Endothelial cell of umbilical vein (primary cell): ENCODE data around the gene CHD6. TPM values are rescaled to one million over a fixed set of nuclear protein-coding genes. Genes with fewer than 3 reads are reported as not detected.

Experiments
- BruUV-seq: library from RNA; stranded (reverse); fragments of 400-500 nt; replicated peaks from 2 replicates; lab custom pipeline; 2021; lab: Mats Ljungman, UMichigan
- CTCF ChIA-PET: fragments of 300-600, 350-600 bp; sonication (Branson Sonifier 250); formaldehyde crosslinking; loops from one replicate; lab custom pipeline; 2021; ENCODE audit warnings: antibody characterized with exemption, inconsistent platforms; lab: Charles Lee
- POLR2A ChIA-PET: fragments of 300-600, 350-600 bp; sonication (Branson Sonifier 250); formaldehyde crosslinking; loops from one replicate; lab custom pipeline; 2021; ENCODE audit warnings: antibody characterized with exemption, inconsistent platforms; lab: Charles Lee
- DNase-seq: peaks from one replicate; pipeline ENCODE4 v3.0.0-alpha.2; 2011; ENCODE audit warnings: low read depth, low spot score
- FAIRE-seq: peaks from 2 replicates; lab custom pipeline; 2011; peaks lifted over from hg19 to GRCh38; lab: Jason Lieb, UNC
- H2AFZ ChIP-seq: 2 replicates; pipeline ENCODE4 v1.6.0; 2012; ENCODE audit warnings: low read depth, low read length, control low read depth, inconsistent platforms
- H3K27ac ChIP-seq: 2 replicates; pipeline ENCODE4 v1.5.1; 2011; ENCODE audit warnings: low read depth, mild to moderate bottlenecking, control low read depth, low read length, moderate library complexity; ENCODE audit not compliant: insufficient read depth
- H3K27me3 ChIP-seq, 2 experiments: 2 replicates each; pipeline versions ENCODE4 v1.6.0 to v1.6.1; 2011; ENCODE audit warnings: low read length in 2 of 2, mixed read lengths in 1 of 2; ENCODE audit not compliant: control insufficient read depth in 2 of 2, insufficient read depth in 2 of 2
- H3K36me3 ChIP-seq, 2 experiments: 2 replicates in 1 of 2; 3 replicates in 1 of 2; pipeline ENCODE4 v1.5.1; 2011; ENCODE audit warnings: low read length in 2 of 2, mild to moderate bottlenecking in 1 of 2, moderate library complexity in 1 of 2; ENCODE audit not compliant: control insufficient read depth in 2 of 2, insufficient read depth in 2 of 2; ENCODE audit errors: extremely low read depth in 1 of 2
- H3K4me1 ChIP-seq: 3 replicates; pipeline ENCODE4 v1.5.1; 2011; ENCODE audit warnings: mild to moderate bottlenecking, low read length; ENCODE audit not compliant: control insufficient read depth, insufficient read depth; ENCODE audit errors: extremely low read depth
- H3K4me2 ChIP-seq: 2 replicates; pipeline ENCODE4 v1.6.1; 2011; ENCODE audit warnings: low read length, control low read depth, mixed read lengths; ENCODE audit not compliant: insufficient read depth
- H3K4me3 ChIP-seq, 3 experiments: fragments of 200-600 bp in 1 of 3; sonication (generic), shearing (Covaris generic) in 1 of 3; replicated peaks in 1 of 3; 2 replicates each; pipeline ENCODE4 v1.5.1; 2011 to 2016; ENCODE audit warnings: control low read depth in 3 of 3, low read length in 3 of 3, mild to moderate bottlenecking in 2 of 3, inconsistent platforms in 1 of 3, low read depth in 1 of 3, moderate library complexity in 1 of 3; ENCODE audit not compliant: insufficient read depth in 1 of 3
- H3K79me2 ChIP-seq: 2 replicates; pipeline ENCODE4 v1.6.0; 2012; ENCODE audit warnings: low read length, inconsistent platforms; ENCODE audit not compliant: control insufficient read depth, insufficient read depth
- H3K9ac ChIP-seq: replicated peaks from 2 replicates; pipeline ENCODE3; 2011; ENCODE audit warnings: low read length, control low read depth; ENCODE audit not compliant: insufficient read depth; ENCODE audit errors: extremely low read depth
- H3K9me1 ChIP-seq: replicated peaks from 3 replicates; pipeline ENCODE4 v1.6.0; 2011; ENCODE audit warnings: mild to moderate bottlenecking, low read length; ENCODE audit not compliant: control insufficient read depth, insufficient read depth; ENCODE audit errors: extremely low read depth
- H3K9me3 ChIP-seq: replicated peaks from 2 replicates; pipeline ENCODE4 v1.5.1; 2012; ENCODE audit warnings: low read length, inconsistent platforms; ENCODE audit not compliant: control insufficient read depth, insufficient read depth
- H4K20me1 ChIP-seq: replicated peaks from 2 replicates; pipeline ENCODE3; 2011; ENCODE audit warnings: mild to moderate bottlenecking, low read length; ENCODE audit not compliant: control insufficient read depth, insufficient read depth; ENCODE audit errors: extremely low read depth
- EZH2 ChIP-seq: IDR thresholded peaks from 2 replicates; pipeline ENCODE4 v1.6.1; 2012; ENCODE audit warnings: borderline replicate concordance, low read depth, mild to moderate bottlenecking, moderate library complexity, low read length, inconsistent platforms; ENCODE audit not compliant: severe bottlenecking
- FOS ChIP-seq: IDR thresholded peaks from 2 replicates; pipeline ENCODE4 v1.6.1; 2011; ENCODE audit warnings: mild to moderate bottlenecking, low read length, moderate library complexity, borderline replicate concordance; ENCODE audit not compliant: insufficient read depth
- GATA2 ChIP-seq: IDR thresholded peaks from 2 replicates; pipeline ENCODE4 v1.7.0; 2011; ENCODE audit warnings: low read depth, mild to moderate bottlenecking, moderate library complexity, mixed read lengths, low read length; ENCODE audit not compliant: insufficient read length, insufficient read depth
- JUN ChIP-seq: IDR thresholded peaks from 2 replicates; pipeline ENCODE4 v1.6.1; 2011; ENCODE audit warnings: borderline replicate concordance, low read depth; ENCODE audit not compliant: insufficient read length, insufficient read depth
- MYC ChIP-seq: IDR thresholded peaks from one replicate; pipeline ENCODE4 v1.6.1; 2011; ENCODE audit warnings: mild to moderate bottlenecking, low read depth, low read length
- POLR2A ChIP-seq: IDR thresholded peaks from 2 replicates; pipeline ENCODE4 v1.6.1; 2012; ENCODE audit warnings: low read depth, mild to moderate bottlenecking, control low read depth, low read length
- POLR2AphosphoS5 ChIP-seq: IDR thresholded peaks from 2 replicates; pipeline ENCODE4 v1.6.1; 2012; ENCODE audit warnings: low read depth, mild to moderate bottlenecking, control low read depth, low read length, moderate library complexity; ENCODE audit not compliant: insufficient read depth
- dilution Hi-C: fragments of 300-500 bp; cut with MboI; formaldehyde crosslinking; loops from one replicate; pipeline ENCODE4 v1.15.0; 2019; ENCODE audit warnings: low sequenced_read_pairs; ENCODE audit not compliant: extremely low pct_ligation_motif_present
- intact Hi-C: fragments of 100-400 bp; cut with micrococcal nuclease; formaldehyde crosslinking; loops from one replicate; pipeline ENCODE4 v1.10.0; 2022
- polyA plus RNA-seq, 4 experiments: library from polyadenylated mRNA; depleted of rRNA in 3 of 4; stranded (reverse) in 3 of 4; unstranded in 1 of 4; fragments of >200 nt; gene quantifications; 2 replicates each; pipeline versions ENCODE4 v1.2.1 to v1.2.3, GENCODE V29; 2011 to 2012; ENCODE audit warnings: missing spikeins in 1 of 4
- total RNA-seq: library from RNA; stranded (reverse); gene quantifications from 2 replicates; pipeline ENCODE4 v1.2.3, GENCODE V29; 2021
- TF ChIP-seq, protein P1 (sequence below): IDR thresholded peaks from 2 replicates; pipeline ENCODE4 v1.6.1; 2011; ENCODE audit not compliant: insufficient read depth, insufficient read length
- TF ChIP-seq, protein P2 (sequence below), 2 donors: IDR thresholded peaks; 1 replicate in 1 of 2; 2 replicates in 1 of 2; pipeline ENCODE4 v1.5.1; 2011; ENCODE audit warnings: low read length in 2 of 2, mild to moderate bottlenecking in 2 of 2, moderate library complexity in 2 of 2, control low read depth in 1 of 2, inconsistent platforms in 1 of 2, low read depth in 1 of 2; ENCODE audit not compliant: insufficient read depth in 1 of 2; ENCODE audit errors: extremely low read depth in 1 of 2

CHD6 gene
- total and polyA plus RNA-seq, 2 donors (not counting 3 experiments of a cell fraction or from before 2014, with no cell fraction given) = 7.2 to 33.7 TPM

GRCh38 chr20:41616228-41616627, 1.9 kb downstream of the CHD6 start:
- ChIA-PET CTCF (interaction anchor here (0.6 to 1.4 kb wide), 2 partner anchors 77 to 619 kb away, joined by 3 to 4 read pairs; no protein-coding TSS in a partner anchor), POLR2A (no interaction called here)
- no TSS peak for BruUV-seq
- dilution Hi-C loops (no loop called here), intact Hi-C loops (loop anchor here (5.0 to 10.0 kb wide), 4 partner anchors 44 to 479 kb away; partner anchors contain the start of gene PLCG1)
- H3K27me3 ChIP-seq = peaks cover 6 to 12% of the 10 kb centered on the region in 2 experiments
- TF ChIP-seq EZH2 (no peak), POLR2AphosphoS5 (no peak), GATA2 (no peak), JUN (no peak), MYC (no peak), POLR2A (no peak), FOS (no peak)
- TF ChIP-seq, protein P1, sequence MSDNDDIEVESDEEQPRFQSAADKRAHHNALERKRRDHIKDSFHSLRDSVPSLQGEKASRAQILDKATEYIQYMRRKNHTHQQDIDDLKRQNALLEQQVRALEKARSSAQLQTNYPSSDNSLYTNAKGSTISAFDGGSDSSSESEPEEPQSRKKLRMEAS = no peak
- TF ChIP-seq, protein P2, sequence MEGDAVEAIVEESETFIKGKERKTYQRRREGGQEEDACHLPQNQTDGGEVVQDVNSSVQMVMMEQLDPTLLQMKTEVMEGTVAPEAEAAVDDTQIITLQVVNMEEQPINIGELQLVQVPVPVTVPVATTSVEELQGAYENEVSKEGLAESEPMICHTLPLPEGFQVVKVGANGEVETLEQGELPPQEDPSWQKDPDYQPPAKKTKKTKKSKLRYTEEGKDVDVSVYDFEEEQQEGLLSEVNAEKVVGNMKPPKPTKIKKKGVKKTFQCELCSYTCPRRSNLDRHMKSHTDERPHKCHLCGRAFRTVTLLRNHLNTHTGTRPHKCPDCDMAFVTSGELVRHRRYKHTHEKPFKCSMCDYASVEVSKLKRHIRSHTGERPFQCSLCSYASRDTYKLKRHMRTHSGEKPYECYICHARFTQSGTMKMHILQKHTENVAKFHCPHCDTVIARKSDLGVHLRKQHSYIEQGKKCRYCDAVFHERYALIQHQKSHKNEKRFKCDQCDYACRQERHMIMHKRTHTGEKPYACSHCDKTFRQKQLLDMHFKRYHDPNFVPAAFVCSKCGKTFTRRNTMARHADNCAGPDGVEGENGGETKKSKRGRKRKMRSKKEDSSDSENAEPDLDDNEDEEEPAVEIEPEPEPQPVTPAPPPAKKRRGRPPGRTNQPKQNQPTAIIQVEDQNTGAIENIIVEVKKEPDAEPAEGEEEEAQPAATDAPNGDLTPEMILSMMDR (IDR thresholded peaks at IDR 0.05; ENCODE audit: extremely low read depth in 1 of 2, insufficient read depth in 1 of 2, low read depth in 1 of 2, low read length in 2 of 2) = no peak
- DNase-seq = no peak
- no peak overlapping the region for H3K4me2 ChIP-seq
- FAIRE-seq = no peak
- H3K4me1 ChIP-seq = peaks cover 8% of the 10 kb centered on the region
- no peak overlapping the region for H2AFZ ChIP-seq
- peaks cover 13% of the 10 kb centered on the region for H4K20me1 ChIP-seq
- no peak overlapping the region for H3K4me3 ChIP-seq
- H3K27ac ChIP-seq = no peak overlapping the region
- H3K9ac ChIP-seq = no peak overlapping the region
- H3K36me3 ChIP-seq = no peaks in the 10 kb centered on the region
- H3K9me3 ChIP-seq = no peaks in the 10 kb centered on the region
- H3K9me1 ChIP-seq = no peaks in the 10 kb centered on the region
- H3K79me2 ChIP-seq = peaks cover 39% of the 10 kb centered on the region
